A549 (cell line): ENCODE data around the gene SEPTIN1. TPM values are rescaled to one million over a fixed set of nuclear protein-coding genes. Genes with fewer than 3 reads are reported as not detected.

Source experiments
- ATAC-seq, 2 experiments: fragments of 200-7000 bp in 1 of 2; fragments of >200 bp in 1 of 2; cut with Nextera tagmentation in 1 of 2; cut with Tn5 transposase in 1 of 2; 3 replicates each; pipeline versions ENCODE4 v1.8.0 to v1.9.1; 2018 to 2020; ENCODE audit warnings: mild to moderate bottlenecking in 1 of 2, moderate library complexity in 1 of 2
- CTCF ChIA-PET: fragments of 300-600 bp; sonication (Branson Sonifier 250); formaldehyde crosslinking; extraction: SDS; loops from one replicate; lab custom pipeline; 2021; ENCODE audit warnings: antibody characterized with exemption, inconsistent platforms; lab: Yijun Ruan, JAX
- POLR2A ChIA-PET: fragments of 350-600 bp; formaldehyde crosslinking; extraction: SDS; loops from one replicate; lab custom pipeline; 2021; ENCODE audit warnings: antibody characterized with exemption, inconsistent platforms; lab: Yijun Ruan, JAX
- DNase-seq, 2 experiments: peaks; one replicate each; pipeline versions ENCODE4 v3.0.0 to v3.0.0-alpha.2; 2011 to 2016; ENCODE audit warnings: low read depth in 1 of 2, low spot score in 1 of 2
- FAIRE-seq: peaks from 2 replicates; lab custom pipeline; 2011; peaks lifted over from hg19 to GRCh38; lab: Jason Lieb, UNC
- H3K27ac ChIP-seq, 2 experiments: fragments of >200 bp; sonication (Bioruptor Twin); formaldehyde crosslinking; 3 replicates each; pipeline ENCODE4 v1.5.1; 2016 to 2017
- H3K4me1 ChIP-seq: fragments of >200 bp; sonication (Bioruptor Twin); formaldehyde crosslinking; 3 replicates; pipeline ENCODE4 v1.6.1; 2016
- H3K4me2 ChIP-seq: fragments of >200 bp; sonication (Bioruptor Twin); formaldehyde crosslinking; 3 replicates; pipeline ENCODE4 v1.6.1; 2016
- H3K4me3 ChIP-seq: fragments of >200 bp; sonication (Bioruptor Twin); formaldehyde crosslinking; 3 replicates; pipeline ENCODE4 v1.5.1; 2016
- H3K9me3 ChIP-seq: fragments of >200 bp; sonication (Bioruptor Twin); formaldehyde crosslinking; 3 replicates; pipeline ENCODE4 v1.6.1; 2016
- CEBPB ChIP-seq, 2 experiments: fragments of >200 bp in 1 of 2; sonication (Bioruptor Twin) in 1 of 2; formaldehyde crosslinking in 1 of 2; IDR thresholded peaks; 2 replicates each; pipeline ENCODE4 v1.6.1; 2012 to 2016
- CHD2 ChIP-seq: fragments of 150-350 bp; IDR thresholded peaks from 2 replicates; pipeline ENCODE4 v1.6.1; 2014; ENCODE audit warnings: low read length; ENCODE audit not compliant: partially characterized antibody
- EP300 ChIP-seq, 2 experiments: fragments of >200 bp; sonication (Bioruptor Twin); formaldehyde crosslinking; IDR thresholded peaks; 2 replicates in 1 of 2; 3 replicates in 1 of 2; pipeline ENCODE4 v1.6.1; 2016 to 2017
- FOSB ChIP-seq: fragments of 250-450 bp; sonication (Bioruptor Pico); IDR thresholded peaks from 2 replicates; pipeline ENCODE4 v1.5.0; 2020; ENCODE audit warnings: mild to moderate bottlenecking, moderate library complexity
- FOSL2 ChIP-seq, 2 experiments: fragments of 450-650 bp in 1 of 2; fragments of >200 bp in 1 of 2; sonication (Bioruptor Twin) in 1 of 2; formaldehyde crosslinking; IDR thresholded peaks; 2 replicates each; pipeline versions ENCODE4 v1.5.0 to v1.6.1; 2016 to 2020; ENCODE audit warnings: mild to moderate bottlenecking in 1 of 2, moderate library complexity in 1 of 2
- HEYL ChIP-seq: fragments of 250-450 bp; sonication (Bioruptor Pico); IDR thresholded peaks from 2 replicates; pipeline ENCODE4 v1.8.0; 2021; ENCODE audit warnings: mild to moderate bottlenecking, moderate library complexity
- JUN ChIP-seq, 2 experiments: fragments of >200 bp; sonication (Bioruptor Twin); formaldehyde crosslinking; IDR thresholded peaks; 2 replicates in 1 of 2; 3 replicates in 1 of 2; pipeline ENCODE4 v1.6.1; 2016 to 2017
- MAZ ChIP-seq: fragments of 150-350 bp; IDR thresholded peaks from 2 replicates; pipeline ENCODE4 v1.6.1; 2014; ENCODE audit warnings: antibody characterized with exemption, low read depth, low read length, borderline replicate concordance
- RAD21 ChIP-seq, 2 experiments: fragments of >200 bp in 1 of 2; sonication (Bioruptor Twin) in 1 of 2; formaldehyde crosslinking in 1 of 2; IDR thresholded peaks in 1 of 2; conservative IDR thresholded peaks in 1 of 2; 2 replicates in 1 of 2; 3 replicates in 1 of 2; pipeline ENCODE4 v1.6.1; 2012 to 2018; ENCODE audit warnings: inconsistent platforms in 1 of 2
- RCOR1 ChIP-seq: fragments of 150-350 bp; IDR thresholded peaks from 2 replicates; pipeline ENCODE4 v1.6.1; 2014; ENCODE audit warnings: antibody characterized with exemption, low read length, low read depth
- SMC3 ChIP-seq: fragments of >200 bp; sonication (Bioruptor Twin); formaldehyde crosslinking; IDR thresholded peaks from 3 replicates; pipeline ENCODE4 v1.6.1; 2018; ENCODE audit warnings: inconsistent platforms
- TFCP2L1 ChIP-seq: fragments of 250-450 bp; sonication (Bioruptor Pico); IDR thresholded peaks from 2 replicates; pipeline ENCODE4 v1.5.0; 2021; ENCODE audit warnings: mild to moderate bottlenecking
- ZFP36 ChIP-seq: fragments of 450-650 bp; IDR thresholded peaks from 2 replicates; pipeline ENCODE4 v1.6.1; 2014; ENCODE audit warnings: borderline replicate concordance; ENCODE audit not compliant: partially characterized antibody
- WGBS: methylation state at CpG from one replicate; pipeline ENCODE4 v1.1.6; 2017; ENCODE audit errors: missing lambda C conversion rate; 5-methylcytosine and 5-hydroxymethylcytosine counted together
- polyA plus RNA-seq, 4 experiments: library from polyadenylated mRNA; depleted of rRNA in 3 of 4; stranded (reverse); fragments of >200 nt; fragmentation: RNase III in 1 of 4; extraction: RNeasy Plus Mini Kit Qiagen cat#74134 plus additional on column Dnase treatment in 1 of 4; gene quantifications; 2 replicates in 3 of 4; 3 replicates in 1 of 4; pipeline ENCODE4 v1.2.3, GENCODE V29; 2011 to 2017
- TF ChIP-seq, protein P1 (sequence below): fragments of >200 bp; sonication (Bioruptor Twin); formaldehyde crosslinking; IDR thresholded peaks from 3 replicates; pipeline ENCODE4 v1.5.1; 2016

Gene SEPTIN1
- polyA plus RNA-seq, 2 of the 4 experiments (the other 2 are of a cell fraction) = 0.17 to 0.65 TPM

DNA sequence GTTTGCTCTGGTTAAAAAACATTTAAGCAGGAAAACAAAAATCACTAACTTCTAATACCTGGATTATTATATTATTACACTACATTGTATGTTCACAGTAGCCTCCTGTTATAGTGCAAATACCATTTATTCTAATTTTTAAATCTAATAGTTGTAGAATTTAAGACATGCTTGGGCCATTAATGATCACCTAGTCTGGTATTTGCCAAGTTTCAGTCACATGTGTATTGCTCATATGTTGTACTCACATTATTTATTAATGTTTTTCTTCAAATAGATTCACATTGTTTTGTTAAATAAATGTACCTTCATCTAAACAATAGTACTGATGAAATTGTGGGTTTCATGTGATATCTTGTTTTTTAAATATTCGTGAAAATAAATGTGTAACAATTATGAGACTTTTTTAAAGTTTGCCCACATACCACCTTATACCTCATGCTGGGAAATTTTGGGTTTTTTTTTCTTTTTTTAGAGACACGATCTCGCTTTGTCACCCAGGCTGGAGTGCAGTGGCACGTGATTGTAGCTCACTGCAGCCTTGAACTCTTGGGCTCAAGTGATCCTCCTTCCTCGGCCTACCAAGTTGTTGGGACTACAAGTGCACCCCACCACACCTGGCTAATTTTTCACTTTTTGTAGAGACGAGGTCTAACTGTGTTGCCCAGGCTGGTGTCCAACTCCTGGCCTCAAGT lies 30.9 kb upstream of the SEPTIN1 start (continued):
- TF ChIP-seq FOSL2 (IDR thresholded peaks at IDR 0.05) = no peak
- no peak for TF ChIP-seq FOSL2 (CRISPR knock-in tag; IDR thresholded peaks at IDR 0.05)
- TF ChIP-seq TFCP2L1 (CRISPR knock-in tag) = no peak
- no peak for TF ChIP-seq JUN (IDR thresholded peaks at IDR 0.05)

DNA sequence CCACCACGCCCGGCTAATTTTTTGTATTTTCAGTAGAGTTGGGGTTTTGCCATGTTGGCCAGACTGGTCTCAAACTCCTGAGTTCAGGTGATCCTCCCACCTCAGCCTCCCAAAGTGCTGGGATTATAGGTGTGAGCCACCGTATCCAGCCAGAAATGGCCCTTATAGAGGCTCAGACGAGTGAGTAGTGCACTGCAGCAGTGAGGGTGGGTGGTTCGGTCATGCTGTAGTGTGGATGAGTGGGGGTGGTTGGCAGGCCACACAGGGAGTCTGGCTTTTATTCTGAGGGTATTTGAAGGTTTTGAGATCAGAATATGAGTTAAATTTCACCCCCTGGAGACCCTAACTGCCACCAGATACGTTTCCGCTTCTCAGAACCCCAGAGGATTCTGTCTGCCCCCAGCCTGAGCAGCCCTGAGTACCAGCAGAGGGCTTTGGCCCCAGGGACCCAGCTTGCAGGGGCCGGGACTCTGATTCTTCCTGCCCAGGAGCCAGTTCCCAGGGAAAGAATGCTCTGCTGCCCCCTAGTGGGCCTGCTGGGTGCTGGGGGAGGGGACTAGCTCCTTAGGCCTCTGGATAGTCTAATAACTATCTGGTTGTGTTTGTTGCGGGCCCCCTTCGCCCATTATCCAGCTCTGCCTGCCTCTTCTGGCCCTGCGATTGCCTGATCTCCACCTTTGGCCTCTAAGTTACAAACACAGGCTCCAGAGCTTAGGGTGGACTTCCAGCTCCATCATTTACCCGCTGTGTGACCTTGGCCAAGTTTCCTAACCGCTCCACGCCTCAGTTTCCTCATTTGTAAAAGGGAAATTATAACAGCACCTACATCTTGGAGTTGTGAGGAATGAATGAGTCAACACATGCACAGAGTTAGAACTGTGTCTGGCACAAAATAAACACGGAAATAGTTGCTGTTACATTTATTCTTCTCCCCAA lies 27.0 kb upstream of the SEPTIN1 start:
- ChIA-PET POLR2A (interaction anchor here (0.6 to 1.5 kb wide), 7 partner anchors 9 to 396 kb away, joined by 3 to 15 read pairs (median 3); partner anchors contain the start of genes ZNF48 and ZNF688), CTCF (interaction anchor here (0.6 to 7.5 kb wide), 41 partner anchors 10 to 1459 kb away, joined by 3 to 149 read pairs (median 4); partner anchors contain the start of genes DCTPP1, GDPD3, SEPTIN1 and TBX6)
- Histone ChIP-seq H3K9me3 (no peaks in the 10 kb centered on the region), H3K4me1 (peaks cover 30% of the 10 kb centered on the region), H3K27ac (peak overlapping the region; percentile 8 to 66; a peak in 2 of 6 replicates), H3K4me3 (no peak overlapping the region), H3K4me2 (peak overlapping the region; percentile 44; the same call in 2 of the 3 replicates)
- FAIRE-seq = no peak
- WGBS = 41% methylated on average over 15 of the region's 15 CpGs
- DNase-seq = peak; percentile 88 to 89
- TF ChIP-seq RAD21 (conservative IDR thresholded peaks at IDR 0.05 in 1 of 2, IDR thresholded peaks at IDR 0.05 in 1 of 2) = peak; percentile 90 to 92
- TF ChIP-seq RCOR1 = 0 out of 2 replicates have a peak, but pooled peaks have one; percentile 6
- no peak for TF ChIP-seq JUN (IDR thresholded peaks at IDR 0.05)
- peak; percentile 44 for TF ChIP-seq CHD2
- TF ChIP-seq, protein P1, sequence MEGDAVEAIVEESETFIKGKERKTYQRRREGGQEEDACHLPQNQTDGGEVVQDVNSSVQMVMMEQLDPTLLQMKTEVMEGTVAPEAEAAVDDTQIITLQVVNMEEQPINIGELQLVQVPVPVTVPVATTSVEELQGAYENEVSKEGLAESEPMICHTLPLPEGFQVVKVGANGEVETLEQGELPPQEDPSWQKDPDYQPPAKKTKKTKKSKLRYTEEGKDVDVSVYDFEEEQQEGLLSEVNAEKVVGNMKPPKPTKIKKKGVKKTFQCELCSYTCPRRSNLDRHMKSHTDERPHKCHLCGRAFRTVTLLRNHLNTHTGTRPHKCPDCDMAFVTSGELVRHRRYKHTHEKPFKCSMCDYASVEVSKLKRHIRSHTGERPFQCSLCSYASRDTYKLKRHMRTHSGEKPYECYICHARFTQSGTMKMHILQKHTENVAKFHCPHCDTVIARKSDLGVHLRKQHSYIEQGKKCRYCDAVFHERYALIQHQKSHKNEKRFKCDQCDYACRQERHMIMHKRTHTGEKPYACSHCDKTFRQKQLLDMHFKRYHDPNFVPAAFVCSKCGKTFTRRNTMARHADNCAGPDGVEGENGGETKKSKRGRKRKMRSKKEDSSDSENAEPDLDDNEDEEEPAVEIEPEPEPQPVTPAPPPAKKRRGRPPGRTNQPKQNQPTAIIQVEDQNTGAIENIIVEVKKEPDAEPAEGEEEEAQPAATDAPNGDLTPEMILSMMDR = peak; percentile 92
- no peak for TF ChIP-seq CEBPB (IDR thresholded peaks at IDR 0.05)
- peak; percentile 80 for TF ChIP-seq SMC3
- ATAC-seq = peak; percentile 75 to 80

DNA sequence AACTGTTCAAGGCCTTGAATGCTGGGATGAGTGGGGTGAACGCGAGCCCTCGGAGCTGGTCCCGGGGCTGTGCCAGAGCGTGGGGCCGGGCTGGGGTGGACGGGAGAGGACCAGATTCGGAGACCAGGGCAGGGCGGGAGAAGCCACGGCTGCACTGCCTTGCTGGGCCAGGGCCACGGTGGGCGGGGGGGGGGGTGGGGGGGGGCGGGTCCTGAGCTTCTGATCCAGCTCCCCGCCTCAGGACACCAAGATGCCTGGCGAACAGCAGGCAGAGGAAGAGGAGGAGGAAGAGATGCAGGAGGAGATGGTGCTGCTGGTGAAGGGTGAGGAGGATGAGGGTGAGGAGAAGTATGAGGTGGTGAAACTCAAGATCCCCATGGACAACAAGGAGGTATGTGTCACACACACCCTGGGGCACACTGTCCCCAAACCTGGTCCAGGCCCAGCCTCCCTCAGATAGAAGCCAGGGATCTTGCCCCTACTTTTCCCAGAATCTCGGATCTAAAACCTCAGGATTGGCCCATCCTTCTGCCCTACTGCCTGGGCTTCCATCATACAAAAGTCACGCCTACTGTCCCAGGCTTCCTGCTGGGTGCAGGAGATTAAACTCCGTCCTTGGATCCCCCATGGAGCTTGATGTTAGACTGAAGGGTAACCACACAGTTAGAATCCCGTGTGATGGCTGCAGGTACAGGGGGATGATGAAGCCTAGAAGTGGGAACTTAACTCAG lies 25.6 kb upstream of the SEPTIN1 start:
- H3K4me1 ChIP-seq = peaks cover 23% of the 10 kb centered on the region
- FAIRE-seq = no peak
- peak; percentile 9 to 41; a peak in 5 of 6 replicates for ATAC-seq
- ChIA-PET POLR2A (interaction anchor here (0.7 to 2.1 kb wide), 9 partner anchors 8 to 208 kb away, joined by 3 to 16 read pairs (median 6); partner anchors contain the start of genes DCTPP1 and ZNF48), CTCF (interaction anchor here (0.7 to 7.5 kb wide), 15 partner anchors 10 to 316 kb away, joined by 3 to 149 read pairs (median 6); partner anchors contain the start of genes CD2BP2, DCTPP1, GDPD3 and SEPTIN1)
- TF ChIP-seq HEYL (CRISPR knock-in tag) (no peak), MAZ (no peak), FOSB (CRISPR knock-in tag) (no peak), ZFP36 (no peak), EP300 (IDR thresholded peaks at IDR 0.05) (no peak)
- peak overlapping the region; percentile 62 for H3K4me3 ChIP-seq
- no peak for DNase-seq
- WGBS = 36% methylated on average over 6 of the region's 19 CpGs
- no peaks in the 10 kb centered on the region for H3K9me3 ChIP-seq
- H3K4me2 ChIP-seq = peak overlapping the region; percentile 94
- peak overlapping the region; percentile 80 to 92 for H3K27ac ChIP-seq
